H9 (cell line): ENCODE data around the gene CCDC71. TPM values are rescaled to one million over a fixed set of nuclear protein-coding genes. Genes with fewer than 3 reads are reported as not detected.

Experiments
- DNase-seq: peaks from one replicate; pipeline ENCODE4 v3.0.0-alpha.2; 2017
- H2AFZ ChIP-seq: one replicate; pipeline ENCODE4 v1.6.1; 2013; ENCODE audit warnings: mild to moderate bottlenecking, low read length, control low read depth, moderate library complexity
- H2AK5ac ChIP-seq: 2 replicates; pipeline ENCODE4 v1.6.1; 2013; ENCODE audit warnings: low read length, control low read depth, mixed read lengths; ENCODE audit not compliant: insufficient read length
- H2BK120ac ChIP-seq: one replicate; pipeline ENCODE4 v1.6.1; 2013; ENCODE audit warnings: low read depth, mild to moderate bottlenecking, low read length, control low read depth, inconsistent platforms; ENCODE audit not compliant: poor library complexity, severe bottlenecking
- H2BK12ac ChIP-seq: 2 replicates; pipeline ENCODE4 v1.6.1; 2013; ENCODE audit warnings: low read length, control low read depth, mixed read lengths, low read depth; ENCODE audit not compliant: insufficient read length
- H2BK15ac ChIP-seq: 2 replicates; pipeline ENCODE4 v1.6.1; 2013; ENCODE audit warnings: low read depth, low read length, control low read depth
- H2BK20ac ChIP-seq: one replicate; pipeline ENCODE4 v1.6.1; 2013; ENCODE audit warnings: low read depth, mild to moderate bottlenecking, low read length, control low read depth, inconsistent platforms; ENCODE audit not compliant: poor library complexity, severe bottlenecking
- H2BK5ac ChIP-seq: 2 replicates; pipeline ENCODE4 v1.6.1; 2013; ENCODE audit warnings: low read length, control low read depth, mixed read lengths; ENCODE audit not compliant: insufficient read length
- H3K14ac ChIP-seq: 2 replicates; pipeline ENCODE4 v1.6.1; 2013; ENCODE audit warnings: low read length, control low read depth; ENCODE audit not compliant: insufficient read depth
- H3K18ac ChIP-seq: 2 replicates; pipeline ENCODE4 v1.6.1; 2013; ENCODE audit warnings: low read depth, mild to moderate bottlenecking, mixed read lengths, low read length, control low read depth; ENCODE audit not compliant: insufficient read length
- H3K23ac ChIP-seq: 2 replicates; pipeline ENCODE4 v1.6.1; 2013; ENCODE audit warnings: low read length, control low read depth, mixed read lengths, low read depth; ENCODE audit not compliant: insufficient read length
- H3K23me2 ChIP-seq: 2 replicates; pipeline ENCODE4 v1.6.1; 2013; ENCODE audit warnings: low read depth, mild to moderate bottlenecking, mixed read lengths, low read length, control low read depth; ENCODE audit not compliant: insufficient read length, poor library complexity, severe bottlenecking
- H3K27ac ChIP-seq: 2 replicates; pipeline ENCODE4 v1.5.1; 2013; ENCODE audit warnings: low read length, control low read depth, mixed read lengths, low read depth; ENCODE audit not compliant: insufficient read length
- H3K27me3 ChIP-seq: 2 replicates; pipeline ENCODE4 v1.6.1; 2013; ENCODE audit warnings: low read length, control low read depth, inconsistent platforms; ENCODE audit not compliant: insufficient read depth
- H3K4ac ChIP-seq: 2 replicates; pipeline ENCODE4 v1.6.1; 2013; ENCODE audit warnings: low read depth, mild to moderate bottlenecking, control low read depth, inconsistent platforms, low read length, moderate library complexity
- H3K4me1 ChIP-seq: 2 replicates; pipeline ENCODE4 v1.6.1; 2013; ENCODE audit warnings: low read length, control low read depth, inconsistent platforms; ENCODE audit not compliant: insufficient read depth
- H3K4me2 ChIP-seq: 2 replicates; pipeline ENCODE4 v1.6.1; 2013; ENCODE audit warnings: low read length, control low read depth, mixed read lengths; ENCODE audit not compliant: insufficient read length, insufficient read depth
- H3K56ac ChIP-seq: 2 replicates; pipeline ENCODE4 v1.6.1; 2013; ENCODE audit warnings: low read depth, mild to moderate bottlenecking, mixed read lengths, low read length, control low read depth; ENCODE audit not compliant: insufficient read length
- H3K79me1 ChIP-seq: 2 replicates; pipeline ENCODE4 v1.6.1; 2013; ENCODE audit warnings: low read depth, mild to moderate bottlenecking, moderate library complexity, low read length, control low read depth, inconsistent platforms; ENCODE audit not compliant: insufficient read depth, poor library complexity, severe bottlenecking
- H3K79me2 ChIP-seq: 2 replicates; pipeline ENCODE4 v1.6.1; 2013; ENCODE audit warnings: low read length, control low read depth, inconsistent platforms; ENCODE audit not compliant: insufficient read depth
- H3K9ac ChIP-seq: 2 replicates; pipeline ENCODE4 v1.6.1; 2013; ENCODE audit warnings: low read length, control low read depth, mixed read lengths; ENCODE audit not compliant: insufficient read length; ENCODE audit errors: extremely low read depth
- H3K9me3 ChIP-seq: one replicate; pipeline ENCODE4 v1.6.1; 2013; ENCODE audit warnings: low read depth, low read length, inconsistent platforms; ENCODE audit not compliant: control insufficient read depth
- H3T11ph ChIP-seq: one replicate; pipeline ENCODE4 v1.6.1; 2013; ENCODE audit warnings: mild to moderate bottlenecking, low read length, control low read depth, inconsistent platforms
- H4K20me1 ChIP-seq: one replicate; pipeline ENCODE4 v1.6.1; 2013; ENCODE audit not compliant: control insufficient read depth, insufficient read length, insufficient read depth
- H4K5ac ChIP-seq: 2 replicates; pipeline ENCODE4 v1.6.1; 2013; ENCODE audit warnings: low read depth, mild to moderate bottlenecking, mixed read lengths, low read length, control low read depth; ENCODE audit not compliant: insufficient read length
- H4K8ac ChIP-seq: replicated peaks from 2 replicates; pipeline ENCODE4 v1.6.1; 2013; ENCODE audit warnings: low read length, control low read depth, mixed read lengths, low read depth; ENCODE audit not compliant: insufficient read length
- H4K91ac ChIP-seq: 2 replicates; pipeline ENCODE4 v1.6.1; 2013; ENCODE audit warnings: low read depth, mild to moderate bottlenecking, moderate library complexity, mixed read lengths, low read length, control low read depth; ENCODE audit not compliant: insufficient read length
- H3K27ac Mint-ChIP-seq, 3 experiments: 2 replicates in 2 of 3; 3 replicates in 1 of 3; pipeline ENCODE4 v1.8.0; 2020 to 2021; ENCODE audit warnings: mixed read lengths in 3 of 3, mild to moderate bottlenecking in 1 of 3, moderate library complexity in 1 of 3
- H3K27me3 Mint-ChIP-seq: 2 replicates; pipeline ENCODE4 v1.8.0; 2021; ENCODE audit warnings: low read depth, mild to moderate bottlenecking, moderate library complexity, mixed read lengths
- H3K36me3 Mint-ChIP-seq, 3 experiments: 2 replicates in 2 of 3; 3 replicates in 1 of 3; pipeline ENCODE4 v1.8.0; 2020 to 2021; ENCODE audit warnings: low read depth in 3 of 3, mixed read lengths in 3 of 3; ENCODE audit not compliant: insufficient read depth in 1 of 3
- H3K4me1 Mint-ChIP-seq, 2 experiments: 2 replicates each; pipeline ENCODE4 v1.8.0; 2020; ENCODE audit warnings: mixed read lengths in 2 of 2
- H3K4me3 Mint-ChIP-seq, 2 experiments: 2 replicates in 1 of 2; 3 replicates in 1 of 2; pipeline ENCODE4 v1.8.0; 2020 to 2021; ENCODE audit warnings: mild to moderate bottlenecking in 2 of 2, mixed read lengths in 2 of 2, moderate library complexity in 1 of 2
- H3K9me3 Mint-ChIP-seq, 2 experiments: 2 replicates in 1 of 2; 3 replicates in 1 of 2; pipeline ENCODE4 v1.8.0; 2020; ENCODE audit warnings: mild to moderate bottlenecking in 2 of 2, mixed read lengths in 2 of 2, moderate library complexity in 1 of 2
- WGBS: extraction: QIAGEN DNeasy Blood & Tissue Kit; methylation state at CpG from one replicate; pipeline ENCODE4 v1.1.7; 2013; ENCODE audit warnings: missing lambda C conversion rate, low lambda C conversion rate, mixed read lengths; ENCODE audit not compliant: insufficient read length; ENCODE audit errors: extremely low coverage; 5-methylcytosine and 5-hydroxymethylcytosine counted together
- total RNA-seq: library from RNA; stranded (reverse); gene quantifications from 2 replicates; pipeline ENCODE4 v1.2.1, GENCODE V29; 2021
- TF ChIP-seq, protein P1 (sequence below): fragments of 200-600 bp; sonication (generic); conservative IDR thresholded peaks from 3 replicates; pipeline ENCODE4 v1.8.0; 2021; ENCODE audit warnings: antibody characterized with exemption, mild to moderate bottlenecking

CCDC71 gene
- total RNA-seq, 1 experiment from 2014 or later: 27.6 TPM

DNA sequence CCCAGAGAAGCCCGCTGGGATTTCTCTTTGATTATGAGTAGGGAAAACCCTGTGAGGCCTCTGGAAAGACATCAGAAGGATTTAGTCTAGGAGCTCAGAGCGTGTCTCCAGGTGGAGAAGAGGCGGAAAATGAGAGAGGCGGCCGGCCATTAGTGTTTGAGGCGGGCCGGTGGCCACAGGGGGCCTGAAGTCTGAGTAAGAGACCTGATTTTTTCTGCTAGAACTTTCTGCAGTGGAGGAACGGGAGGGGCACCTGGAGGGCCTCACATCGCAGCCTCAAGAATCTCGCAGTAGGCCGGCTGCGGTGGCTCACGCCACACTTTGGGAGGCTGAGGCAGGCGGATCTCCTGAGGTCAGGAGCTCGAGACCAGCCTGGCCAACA is 33.8 kb upstream of the CCDC71 start:
- H2AFZ ChIP-seq: no peak overlapping the region
- H4K91ac ChIP-seq: no peak overlapping the region
- no peaks in the 10 kb centered on the region for H3K79me1 ChIP-seq
- H2BK15ac ChIP-seq: no peak overlapping the region
- H2AK5ac ChIP-seq: no peak overlapping the region
- no peak overlapping the region for H3K4ac ChIP-seq
- no peaks in the 10 kb centered on the region for H3K79me2 ChIP-seq
- H2BK20ac ChIP-seq: no peak overlapping the region
- H2BK12ac ChIP-seq: no peak overlapping the region
- H2BK5ac ChIP-seq: no peak overlapping the region
- no peak overlapping the region for H3T11ph ChIP-seq
- H3K27ac Mint-ChIP-seq: no peak overlapping the region
- no CpG with 5 or more reads among the region's 15 CpGs for WGBS
- no peaks in the 10 kb centered on the region for H3K4me1 ChIP-seq
- no peaks in the 10 kb centered on the region for H3K27me3 ChIP-seq
- DNase-seq: no peak
- no peak overlapping the region for H4K5ac ChIP-seq
- H3K18ac ChIP-seq: no peak overlapping the region
- peaks cover 0 to 3% of the 10 kb centered on the region in 2 experiments; a peak in 1 of 5 replicates for H3K9me3 Mint-ChIP-seq
- H3K56ac ChIP-seq: no peak overlapping the region
- no peaks in the 10 kb centered on the region for H3K9me3 ChIP-seq
- no peak overlapping the region for H2BK120ac ChIP-seq
- no peak overlapping the region for H3K4me3 Mint-ChIP-seq
- H3K36me3 Mint-ChIP-seq: no peaks in the 10 kb centered on the region
- TF ChIP-seq, protein P1, sequence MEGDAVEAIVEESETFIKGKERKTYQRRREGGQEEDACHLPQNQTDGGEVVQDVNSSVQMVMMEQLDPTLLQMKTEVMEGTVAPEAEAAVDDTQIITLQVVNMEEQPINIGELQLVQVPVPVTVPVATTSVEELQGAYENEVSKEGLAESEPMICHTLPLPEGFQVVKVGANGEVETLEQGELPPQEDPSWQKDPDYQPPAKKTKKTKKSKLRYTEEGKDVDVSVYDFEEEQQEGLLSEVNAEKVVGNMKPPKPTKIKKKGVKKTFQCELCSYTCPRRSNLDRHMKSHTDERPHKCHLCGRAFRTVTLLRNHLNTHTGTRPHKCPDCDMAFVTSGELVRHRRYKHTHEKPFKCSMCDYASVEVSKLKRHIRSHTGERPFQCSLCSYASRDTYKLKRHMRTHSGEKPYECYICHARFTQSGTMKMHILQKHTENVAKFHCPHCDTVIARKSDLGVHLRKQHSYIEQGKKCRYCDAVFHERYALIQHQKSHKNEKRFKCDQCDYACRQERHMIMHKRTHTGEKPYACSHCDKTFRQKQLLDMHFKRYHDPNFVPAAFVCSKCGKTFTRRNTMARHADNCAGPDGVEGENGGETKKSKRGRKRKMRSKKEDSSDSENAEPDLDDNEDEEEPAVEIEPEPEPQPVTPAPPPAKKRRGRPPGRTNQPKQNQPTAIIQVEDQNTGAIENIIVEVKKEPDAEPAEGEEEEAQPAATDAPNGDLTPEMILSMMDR: no peak
- H4K8ac ChIP-seq: no peak overlapping the region
- H3K14ac ChIP-seq: no peak overlapping the region
- H3K4me2 ChIP-seq: no peak overlapping the region
- no peak overlapping the region for H3K27ac ChIP-seq
- H4K20me1 ChIP-seq: no peaks in the 10 kb centered on the region
- H3K27me3 Mint-ChIP-seq: peaks cover 11% of the 10 kb centered on the region; the same call in 1 of the 2 replicates
- no peak overlapping the region for H3K9ac ChIP-seq
- no peaks in the 10 kb centered on the region for H3K23me2 ChIP-seq
- H3K4me1 Mint-ChIP-seq: no peaks in the 10 kb centered on the region
- no peak overlapping the region for H3K23ac ChIP-seq
